ENCODE measurements around the gene BTBD2.
A peak's percentile ranks its signal among the peaks of the same experiment; 100 is the strongest.

BTBD2 gene

GRCh38 chr19:2033825-2034159, 18.3 kb upstream of the BTBD2 start:
- no peak for TF ChIP-seq CTCF (IDR thresholded peaks at IDR 0.05; ENCODE audit: low read depth, low read length, missing control alignments)
- H3K4me3 ChIP-seq (replicated peaks; ENCODE audit: low read depth, low read length): no peak overlapping the region
- DNase-seq (ENCODE audit: extremely low read depth, low read depth): no peak

DNA sequence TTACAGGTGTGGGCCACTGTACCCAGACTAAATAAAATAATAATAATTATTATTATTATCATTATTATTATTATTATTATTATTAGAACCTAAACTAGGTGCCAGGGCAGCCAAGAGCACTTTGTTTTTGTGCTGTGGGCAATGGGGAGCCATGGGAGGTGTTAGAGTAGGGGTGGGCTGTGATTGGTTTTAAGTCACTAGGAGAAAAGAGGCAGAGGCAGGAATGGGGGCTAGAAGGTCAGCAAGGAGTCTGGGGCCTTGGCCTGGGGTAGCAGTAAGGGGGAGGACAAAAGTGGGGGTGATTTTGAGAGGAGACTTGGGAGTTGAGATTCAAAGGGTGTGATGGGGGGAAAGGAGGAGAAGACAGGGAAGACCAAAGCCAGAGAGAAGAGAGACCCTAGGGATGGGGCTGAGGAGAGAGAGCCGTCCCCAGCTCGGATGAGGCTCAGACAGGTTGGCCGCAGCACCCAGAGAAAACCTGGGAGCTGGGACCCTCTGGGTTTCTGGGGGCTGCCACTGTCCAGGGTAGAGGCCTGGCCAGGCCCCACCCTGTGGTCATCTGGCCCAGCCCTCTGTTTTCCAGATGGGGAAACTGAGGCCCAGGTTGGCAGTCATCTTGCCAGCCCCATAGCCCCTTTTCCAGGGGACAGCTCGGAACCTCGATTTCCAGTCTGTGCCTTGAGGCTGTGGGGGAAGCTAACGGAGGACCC, 17.8 kb upstream of the BTBD2 start:
- H3K4me3 ChIP-seq (replicated peaks; ENCODE audit: low read depth, low read length): no peak overlapping the region
- DNase-seq (ENCODE audit: extremely low read depth, low read depth): no peak
- TF ChIP-seq CTCF (IDR thresholded peaks at IDR 0.05; ENCODE audit: low read depth, low read length, missing control alignments): no peak

DNA sequence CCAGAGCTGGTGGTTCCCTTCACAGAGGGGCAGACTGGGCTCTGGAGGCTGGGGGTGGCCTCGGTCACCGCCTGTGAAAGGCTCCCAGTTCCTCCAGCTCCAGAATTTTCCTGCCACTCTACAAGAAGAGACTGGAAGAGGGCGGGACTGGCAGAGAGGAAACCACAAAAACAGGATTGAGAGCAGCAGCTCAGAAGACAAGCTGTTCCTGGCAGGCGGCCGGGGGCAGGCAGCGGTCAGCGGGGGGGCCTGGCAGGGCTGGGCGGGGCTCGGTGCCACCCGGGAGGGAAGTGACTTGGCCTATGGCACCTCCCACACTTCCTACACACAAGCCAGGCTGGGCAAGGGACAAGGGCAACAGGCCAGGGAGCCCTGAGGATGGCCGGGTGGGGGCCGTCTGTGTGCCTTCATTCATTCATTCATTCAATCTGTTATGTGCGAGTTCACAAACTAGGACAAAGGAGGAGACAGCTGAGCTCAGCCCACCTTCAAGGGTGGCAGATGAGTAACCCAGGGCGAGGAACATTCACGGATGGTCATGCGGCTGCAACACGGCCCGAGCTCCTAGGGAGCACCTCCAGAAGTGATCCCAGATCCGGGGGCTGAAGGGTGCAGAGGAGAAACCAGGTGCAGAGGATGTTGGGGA, 16.9 kb upstream of the BTBD2 start:
- no peak for TF ChIP-seq CTCF (IDR thresholded peaks at IDR 0.05; ENCODE audit: low read depth, low read length, missing control alignments)
- peak; percentile 59 for DNase-seq (ENCODE audit: extremely low read depth, low read depth)
- no peak overlapping the region for H3K4me3 ChIP-seq (replicated peaks; ENCODE audit: low read depth, low read length)

DNA sequence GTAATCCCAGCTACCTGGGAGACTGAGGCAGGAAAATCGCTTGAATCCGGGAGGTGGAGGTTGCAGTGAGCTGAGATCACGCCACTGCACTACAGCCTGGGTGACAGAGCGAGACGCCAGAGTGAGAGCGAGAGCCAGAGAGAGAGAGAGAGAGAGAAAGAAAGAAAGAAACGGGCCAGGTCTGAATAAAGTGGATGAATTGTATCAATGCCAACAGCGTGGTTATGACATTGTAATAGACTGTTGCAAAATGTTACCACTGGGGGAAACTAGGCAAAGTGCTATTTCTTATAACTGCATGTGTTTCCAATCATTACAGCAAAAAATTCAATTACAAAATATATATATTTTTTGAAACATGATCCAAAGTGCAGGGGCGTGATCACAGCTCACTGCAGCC, 11.8 kb upstream of the BTBD2 start:
- H3K4me3 ChIP-seq (replicated peaks; ENCODE audit: low read depth, low read length): no peak overlapping the region
- no peak for DNase-seq (ENCODE audit: extremely low read depth, low read depth)
- TF ChIP-seq CTCF (IDR thresholded peaks at IDR 0.05; ENCODE audit: low read depth, low read length, missing control alignments): no peak

DNA sequence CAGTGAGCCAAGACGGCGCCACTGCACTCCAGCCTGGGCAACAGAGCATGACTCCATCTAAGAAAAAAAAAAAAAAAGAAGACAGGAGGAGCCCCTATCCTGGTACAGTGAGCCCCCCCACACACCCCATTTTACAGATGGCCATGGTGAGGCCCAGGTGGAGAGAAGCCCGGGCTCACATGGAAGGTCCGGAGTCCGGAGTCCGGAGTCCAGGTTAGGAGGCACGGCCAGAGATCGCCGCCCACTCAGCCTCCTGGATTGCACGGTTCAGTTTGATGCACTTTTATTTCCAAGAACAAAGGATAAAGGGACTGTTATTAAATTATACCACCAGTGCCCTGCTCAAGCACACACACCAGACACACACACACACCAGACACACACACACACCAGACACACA, 11.3 kb upstream of the BTBD2 start:
- DNase-seq (ENCODE audit: extremely low read depth, low read depth): no peak
- no peak for TF ChIP-seq CTCF (IDR thresholded peaks at IDR 0.05; ENCODE audit: low read depth, low read length, missing control alignments)
- no peak overlapping the region for H3K4me3 ChIP-seq (replicated peaks; ENCODE audit: low read depth, low read length)

GRCh38 chr19:2022289-2022688, 6.8 kb upstream of the BTBD2 start:
- no peak for TF ChIP-seq CTCF (IDR thresholded peaks at IDR 0.05; ENCODE audit: low read depth, low read length, missing control alignments)
- H3K4me3 ChIP-seq (replicated peaks; ENCODE audit: low read depth, low read length): no peak overlapping the region
- no peak for DNase-seq (ENCODE audit: extremely low read depth, low read depth)

Measured in HFF-Myc (cell line).